Measurements from ENCODE around the gene CHDH.

Gene CHDH

GRCh38 chr3:53846851-53847155 lies 584 bp upstream of the CHDH start:
- DNase-seq: no peak

DNA sequence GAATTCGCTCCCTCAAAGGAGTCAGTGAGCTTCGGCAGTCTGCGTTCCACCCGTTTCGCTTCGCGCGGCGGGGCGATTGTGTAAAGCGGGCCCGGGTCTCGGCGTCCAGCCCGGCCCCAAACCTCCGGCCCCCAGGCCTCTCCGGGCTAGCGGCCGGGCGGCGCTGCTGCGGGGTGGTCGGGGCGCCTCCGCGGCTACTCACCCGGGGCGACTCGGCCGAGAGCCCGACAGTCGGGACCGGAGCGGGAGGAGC lies 412 bp downstream of the CHDH start:
- no peak for DNase-seq

DNA sequence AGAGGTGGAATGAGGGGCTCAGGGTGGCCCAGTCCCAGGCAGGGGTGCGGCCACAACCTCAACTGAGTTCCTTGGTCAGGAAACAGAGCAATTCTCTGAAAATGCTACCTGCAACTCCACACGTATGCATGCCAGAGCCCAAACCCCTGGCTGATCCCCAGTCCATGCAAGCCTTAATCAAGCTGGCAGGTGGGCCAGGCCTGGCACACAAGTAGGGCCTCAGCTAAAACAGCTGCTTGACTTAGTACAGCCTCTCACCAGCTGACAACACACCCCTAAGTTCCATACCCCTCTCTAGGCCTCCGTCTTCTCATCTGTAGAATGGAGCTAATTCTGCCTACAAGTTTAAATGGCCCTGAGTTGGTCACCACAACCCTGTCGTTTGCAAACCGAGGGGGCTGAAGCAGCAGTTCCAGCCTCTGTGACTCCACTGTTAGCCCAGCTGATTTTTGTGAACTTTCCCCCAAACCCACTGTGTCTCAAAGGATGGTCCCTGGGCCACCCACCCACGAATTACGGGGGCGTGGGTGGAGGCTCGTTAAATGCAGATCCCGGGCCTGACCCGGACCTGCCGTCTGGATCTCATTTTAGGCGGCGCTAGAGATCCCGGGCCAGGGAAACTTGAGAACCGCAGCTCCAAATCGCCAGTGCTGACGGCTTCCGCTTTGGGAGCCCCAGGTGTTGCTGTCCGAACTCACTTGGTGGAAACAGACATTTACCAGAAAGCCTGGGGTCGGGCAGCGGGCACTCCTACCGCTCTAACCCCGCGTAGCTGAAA lies 927 bp downstream of the CHDH start:
- no peak for DNase-seq

DNA sequence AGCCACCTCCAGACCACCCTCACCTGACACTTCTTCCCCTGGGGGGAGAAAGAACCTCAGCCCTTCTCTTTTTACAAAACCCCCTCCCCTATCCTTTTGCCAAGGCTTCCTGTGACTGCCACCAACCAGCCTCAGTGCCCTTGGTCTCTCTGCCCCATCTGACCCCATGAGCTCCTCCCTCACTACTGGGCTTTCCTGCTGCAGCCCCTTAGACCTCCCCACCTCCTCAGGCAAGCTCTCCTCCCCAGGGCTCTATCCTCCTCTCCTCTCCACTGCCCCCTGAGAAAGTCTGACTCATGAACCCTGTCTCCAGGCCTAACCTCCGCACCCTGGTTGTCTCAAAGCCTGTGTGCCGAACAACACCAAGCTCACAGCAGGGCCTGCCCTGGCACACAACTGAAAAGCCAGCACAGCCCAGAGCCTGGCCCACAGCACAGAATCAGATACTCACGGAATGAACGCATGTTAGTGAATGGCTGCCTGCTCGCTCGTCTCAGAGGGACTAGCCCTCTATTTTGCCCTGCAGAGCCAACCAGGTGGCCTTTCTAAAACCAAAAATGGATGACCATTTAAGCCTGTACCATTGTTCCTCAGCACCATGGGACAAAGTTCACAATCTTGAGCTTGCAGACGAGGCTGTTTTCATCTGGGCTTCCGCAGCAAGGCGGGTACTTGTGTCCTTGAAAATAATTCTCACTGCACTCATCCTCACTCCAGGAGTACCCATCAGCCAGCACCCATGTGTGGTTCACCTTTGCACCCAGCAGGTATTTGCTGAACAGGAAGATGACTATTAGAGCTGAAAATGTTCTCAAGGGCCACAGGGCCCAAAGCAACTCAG lies 1.7 kb downstream of the CHDH start:
- DNase-seq: no peak

DNA sequence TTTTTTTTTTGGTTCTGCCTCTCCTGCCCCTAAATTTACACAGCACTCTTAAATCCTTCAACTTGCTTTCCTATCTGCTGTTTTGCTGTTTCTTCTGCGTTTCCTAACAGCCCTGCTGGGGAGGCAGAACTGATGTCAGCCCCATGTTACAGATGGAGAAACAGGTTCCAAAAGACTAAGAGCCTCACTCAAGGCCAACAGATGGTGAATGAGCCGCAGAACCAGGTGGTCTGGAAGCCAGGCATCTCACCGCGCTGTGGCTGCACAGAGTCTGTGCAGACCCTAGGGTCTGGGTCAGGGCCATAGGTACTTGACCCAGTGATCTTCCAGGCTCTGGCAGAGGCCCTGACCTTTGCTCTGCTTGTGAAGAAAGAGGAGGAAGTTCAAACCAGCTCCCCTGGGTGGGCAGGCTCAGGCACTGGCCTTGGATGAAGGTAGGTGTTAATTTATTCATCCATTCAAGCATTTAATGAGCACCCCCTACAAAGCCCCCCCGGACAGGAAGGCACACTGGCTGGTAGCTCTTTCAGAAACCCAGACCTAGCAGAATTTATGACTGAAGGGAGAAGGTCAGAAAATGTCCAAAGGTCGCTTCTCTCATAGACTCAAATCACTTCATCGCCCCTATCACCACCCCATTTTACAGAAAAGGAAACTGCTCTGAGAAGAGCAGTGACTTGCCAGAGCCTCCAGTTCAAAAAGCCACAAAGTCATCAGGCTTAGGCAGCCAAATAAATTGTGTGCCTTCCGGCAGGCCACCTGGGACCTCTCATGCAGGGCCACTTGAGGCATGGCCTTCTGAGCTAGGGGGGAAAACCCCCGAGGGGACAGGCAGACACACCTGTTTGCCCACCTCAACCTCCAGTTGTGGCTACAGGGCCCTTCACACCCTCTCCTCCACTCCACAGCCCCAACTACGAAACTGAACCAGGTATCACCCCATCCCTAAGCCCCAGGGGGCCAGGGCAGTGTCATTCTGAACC lies 2.7 kb downstream of the CHDH start:
- DNase-seq: no peak

DNA sequence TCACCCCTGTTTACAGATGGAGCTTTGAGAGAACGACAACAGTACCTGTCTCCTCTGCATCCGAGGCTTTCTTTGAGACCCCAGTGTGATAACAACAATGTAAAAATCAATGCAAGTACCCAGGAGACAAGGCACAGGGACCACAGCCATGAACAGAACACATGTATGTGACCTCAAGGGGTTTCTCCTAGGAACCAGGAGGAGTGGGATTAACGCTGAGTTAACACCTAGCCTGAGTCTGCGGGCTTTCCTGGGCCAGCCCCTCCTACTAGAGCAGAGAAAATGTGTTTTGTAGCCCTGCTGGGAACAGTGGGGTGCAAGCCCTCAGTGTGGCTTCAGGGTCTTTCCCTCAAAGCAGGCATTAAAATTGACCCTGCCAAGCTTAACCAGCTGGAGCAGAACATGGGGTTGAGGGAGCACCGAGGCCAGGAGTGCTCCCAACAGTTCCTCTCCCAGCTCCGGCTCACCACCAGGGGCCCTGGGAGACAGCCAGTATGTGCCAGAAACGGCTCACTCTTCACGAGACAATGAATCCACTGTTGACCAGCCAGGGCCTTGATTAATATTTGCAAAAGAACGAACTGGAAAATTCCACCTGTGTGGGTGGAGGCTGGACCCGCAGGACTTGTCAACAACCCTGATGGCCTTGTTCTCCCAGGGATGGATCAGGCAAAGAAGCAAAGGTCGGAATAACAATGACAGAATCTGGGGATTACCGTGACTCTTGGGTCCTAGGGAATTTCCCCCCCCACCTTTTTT lies 3.6 kb downstream of the CHDH start:
- DNase-seq: no peak

DNA sequence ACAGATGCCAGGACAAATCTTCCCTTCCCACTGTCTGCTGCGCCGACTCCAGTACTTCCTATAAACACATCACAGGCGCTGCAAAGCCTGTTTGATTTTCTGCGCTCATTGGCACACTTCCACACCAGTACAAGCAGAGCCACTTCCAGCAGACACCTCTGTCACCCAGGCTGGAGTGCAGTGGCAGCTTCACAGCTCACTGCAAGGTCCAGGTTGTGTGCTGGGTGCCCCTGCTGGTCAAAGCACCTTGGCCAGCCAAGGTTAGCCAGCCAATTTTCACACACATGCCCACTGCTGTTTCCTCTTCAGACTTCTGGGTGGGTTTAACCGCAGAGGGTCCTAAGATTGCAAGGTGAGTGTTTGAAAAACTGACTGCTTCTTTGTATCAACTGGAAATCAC lies 4.9 kb downstream of the CHDH start:
- no peak for DNase-seq

DNA sequence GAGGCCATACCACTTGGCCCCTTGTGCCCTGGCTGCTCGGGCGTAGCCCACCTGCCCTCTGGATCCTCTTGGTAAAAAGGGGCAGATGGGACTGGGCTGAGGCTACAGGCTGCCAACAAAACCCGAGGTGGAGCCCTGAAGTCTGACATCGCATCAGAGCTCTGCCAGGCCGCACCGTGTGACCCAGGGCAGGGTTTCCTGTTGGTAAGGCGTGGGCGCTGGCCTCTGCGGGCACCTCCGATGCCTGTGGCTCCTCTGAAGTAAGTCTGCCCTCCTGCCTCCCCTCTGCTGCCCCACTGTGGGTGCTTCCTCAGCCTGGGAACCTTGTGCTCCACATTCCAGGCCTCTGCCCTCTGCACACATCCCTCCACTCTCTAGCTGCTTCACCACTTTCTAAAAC lies 8.9 kb downstream of the CHDH start:
- DNase-seq: no peak

- DNase-seq: no peak
Observed at GRCh38 chr3:53836084-53836872, 9.9 kb downstream of the CHDH start.

GRCh38 chr3:53835257-53835656 lies 11.0 kb downstream of the CHDH start:
- no peak for DNase-seq

DNA sequence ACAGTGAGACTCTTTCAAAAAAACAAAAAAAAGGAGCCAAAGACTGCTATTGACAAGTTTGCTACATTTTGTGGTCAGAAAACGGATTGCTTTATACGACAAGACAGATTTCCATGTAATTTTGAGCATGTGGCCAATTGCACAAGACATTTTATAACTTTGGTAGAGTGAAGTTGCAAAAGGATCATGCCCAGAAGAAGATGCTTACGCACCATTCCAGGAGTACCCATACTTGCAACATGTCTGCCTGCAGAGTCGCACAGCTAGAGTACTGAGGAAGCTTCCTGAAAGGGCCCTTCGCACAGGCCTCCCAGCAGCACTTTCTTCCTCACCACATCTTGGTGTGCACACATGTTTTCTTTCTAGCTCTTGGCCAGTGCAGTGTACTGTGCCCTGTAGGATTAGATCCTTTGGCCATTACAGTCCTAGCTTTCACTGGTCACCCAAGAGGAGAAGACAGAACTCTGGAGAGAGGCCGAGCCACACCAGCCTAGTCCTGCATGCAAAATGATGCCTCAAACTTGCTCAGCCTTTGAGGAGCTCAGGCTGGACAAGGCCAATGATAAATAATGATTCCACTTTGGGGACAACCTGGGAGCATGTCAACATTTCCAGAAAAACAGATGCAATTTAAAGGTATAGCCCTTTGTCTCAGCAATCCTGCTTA lies 11.7 kb downstream of the CHDH start:
- DNase-seq: no peak

- DNase-seq: no peak
Observed at GRCh38 chr3:53833700-53834099, 12.5 kb downstream of the CHDH start.

- no peak for DNase-seq
Observed at GRCh38 chr3:53833053-53833645, 13.1 kb downstream of the CHDH start.

- DNase-seq: no peak
Observed at GRCh38 chr3:53830944-53831343, 15.3 kb downstream of the CHDH start.

DNA sequence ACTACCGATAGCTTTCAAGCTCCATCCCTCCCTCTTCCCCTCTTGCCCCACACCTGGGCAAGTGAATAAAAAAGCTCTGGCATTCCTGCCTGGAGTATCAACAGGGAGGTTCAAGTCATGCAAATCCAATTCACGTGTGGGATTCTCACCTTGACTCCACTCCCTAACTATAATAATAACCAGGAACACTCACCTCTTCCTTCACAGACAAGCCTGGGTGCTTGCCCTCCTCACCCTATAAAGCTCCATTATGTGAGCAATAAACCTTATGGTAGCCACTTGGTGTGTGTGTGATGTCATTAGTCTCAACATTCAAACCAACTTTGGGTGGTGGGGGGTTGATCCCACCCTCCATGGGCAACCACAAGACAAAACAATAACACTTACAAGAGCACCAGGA lies 16.6 kb downstream of the CHDH start:
- no peak for DNase-seq

- no peak for DNase-seq
Observed at GRCh38 chr3:53828581-53828980, 17.6 kb downstream of the CHDH start.

DNA sequence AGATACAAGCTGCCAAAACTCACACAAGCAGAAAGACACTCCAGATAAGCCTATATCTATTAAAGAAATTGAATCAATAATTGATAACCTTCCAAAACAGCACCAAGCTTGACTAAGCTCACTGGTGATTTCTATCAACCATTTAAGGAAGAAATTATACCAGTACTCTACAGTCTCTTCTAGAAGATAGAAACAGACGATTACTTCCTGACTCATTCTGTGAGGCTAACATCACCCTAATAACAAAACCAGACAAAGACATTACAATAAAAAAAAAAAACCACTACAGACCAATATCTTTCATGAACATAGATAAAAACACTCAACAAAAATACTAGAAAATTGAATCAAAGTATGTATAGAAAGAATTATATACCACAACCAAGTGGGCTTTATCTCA lies 20.2 kb downstream of the CHDH start:
- no peak for DNase-seq

GRCh38 chr3:53824795-53825194 lies 21.4 kb downstream of the CHDH start:
- no peak for DNase-seq

DNA sequence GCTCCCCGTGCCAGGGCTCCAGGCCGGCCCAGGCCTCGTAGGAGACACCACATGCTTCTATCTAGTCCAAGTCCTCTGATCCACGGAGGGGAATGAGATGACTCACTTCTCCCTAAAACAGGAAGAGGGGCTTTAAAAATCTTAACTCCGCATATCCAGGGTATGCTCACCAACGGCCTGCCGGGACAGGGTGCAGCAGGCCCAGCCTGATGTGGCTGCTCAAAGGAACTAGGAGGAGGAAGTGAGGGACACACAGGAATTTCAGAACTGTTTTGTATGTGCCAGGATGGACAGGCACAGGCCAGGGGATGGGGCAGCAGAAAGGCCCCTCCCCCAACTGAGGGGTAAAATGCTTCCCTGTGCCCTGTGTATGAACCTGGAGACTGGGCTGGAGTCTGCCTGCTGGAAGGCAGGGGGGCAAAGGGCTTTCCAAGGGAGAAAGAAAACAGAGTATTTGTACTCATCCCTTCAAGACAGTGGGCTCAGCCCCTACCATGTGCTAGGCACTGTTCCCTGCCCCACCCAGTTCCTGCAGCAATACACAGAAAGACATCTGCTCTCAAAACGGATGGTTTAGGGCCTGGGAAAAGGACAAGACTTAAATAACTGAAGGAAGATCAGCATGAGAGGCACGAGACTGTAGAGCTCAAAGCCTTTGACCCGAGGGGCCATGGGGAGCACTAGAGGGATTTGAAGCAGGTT lies 22.1 kb downstream of the CHDH start:
- no peak for DNase-seq
